ACC112 (cell line): ENCODE data around the gene TFAM.

Experiments
- H2AFZ ChIP-seq: fragments of 200-600 bp; sonication (generic); one replicate; pipeline ENCODE4 v1.6.0; 2017; ENCODE audit warnings: antibody characterized with exemption, low read length; ENCODE audit not compliant: unreplicated experiment
- H3K27ac ChIP-seq: fragments of 200-600 bp; sonication (generic); 2 replicates; pipeline ENCODE4 v1.5.1; 2014; ENCODE audit warnings: low read depth, mild to moderate bottlenecking, antibody characterized with exemption, low read length, moderate library complexity
- H3K27me3 ChIP-seq: fragments of 200-600 bp; sonication (generic); 2 replicates; pipeline ENCODE4 v1.6.1; 2014; ENCODE audit warnings: mild to moderate bottlenecking, antibody characterized with exemption, low read length, moderate library complexity, mixed read lengths; ENCODE audit not compliant: insufficient read depth
- H3K36me3 ChIP-seq: fragments of 200-600 bp; sonication (generic); 2 replicates; pipeline ENCODE4 v1.6.1; 2016; ENCODE audit warnings: mild to moderate bottlenecking, antibody characterized with exemption, low read length, moderate library complexity, mixed read lengths; ENCODE audit not compliant: insufficient read depth
- H3K4me1 ChIP-seq: fragments of 200-600 bp; sonication (generic); one replicate; pipeline ENCODE4 v1.6.1; 2016; ENCODE audit warnings: low read length, mixed read lengths; ENCODE audit not compliant: insufficient read depth, unreplicated experiment, control insufficient read depth
- H3K4me3 ChIP-seq: fragments of 200-600 bp; sonication (generic); 2 replicates; pipeline ENCODE4 v1.5.1; 2014; ENCODE audit warnings: mild to moderate bottlenecking, low read depth, low read length
- H3K79me2 ChIP-seq: fragments of 200-600 bp; sonication (generic); one replicate; pipeline ENCODE4 v1.6.0; 2016; ENCODE audit warnings: low read length; ENCODE audit not compliant: control insufficient read depth, unreplicated experiment, insufficient read depth

The TFAM gene

GRCh38 chr10:58373442-58373827 lies 11.8 kb upstream of the TFAM start:
- Histone ChIP-seq H3K4me1 (no peaks in the 10 kb centered on the region), H3K27me3 (no peaks in the 10 kb centered on the region), H3K27ac (no peak overlapping the region), H3K36me3 (no peaks in the 10 kb centered on the region), H3K79me2 (no peaks in the 10 kb centered on the region), H2AFZ (no peak overlapping the region), H3K4me3 (no peak overlapping the region)

GRCh38 chr10:58382489-58382995 lies 2.7 kb upstream of the TFAM start:
- Histone ChIP-seq H3K27ac (no peak overlapping the region), H3K36me3 (peaks cover 7% of the 10 kb centered on the region; the same call in 1 of the 2 replicates), H2AFZ (no peak overlapping the region), H3K4me3 (no peak overlapping the region), H3K4me1 (peaks cover 9% of the 10 kb centered on the region), H3K27me3 (no peaks in the 10 kb centered on the region), H3K79me2 (peaks cover 23% of the 10 kb centered on the region)

GRCh38 chr10:58384095-58384494 lies 1.1 kb upstream of the TFAM start:
- H3K27ac ChIP-seq, result no peak overlapping the region
- peaks cover 26% of the 10 kb centered on the region for H3K79me2 ChIP-seq
- H2AFZ ChIP-seq, result peak overlapping the region; percentile 86
- H3K4me3 ChIP-seq, result peak overlapping the region; percentile 95
- H3K4me1 ChIP-seq, result peaks cover 9% of the 10 kb centered on the region
- H3K27me3 ChIP-seq, result no peaks in the 10 kb centered on the region
- H3K36me3 ChIP-seq, result peaks cover 11% of the 10 kb centered on the region; the same call in 1 of the 2 replicates

GRCh38 chr10:58384544-58384998 lies 639 bp upstream of the TFAM start:
- Histone ChIP-seq H3K27me3 (no peaks in the 10 kb centered on the region), H3K27ac (peak overlapping the region; percentile 66), H3K79me2 (peaks cover 28% of the 10 kb centered on the region)

GRCh38 chr10:58385784-58386112 lies 538 bp downstream of the TFAM start:
- Histone ChIP-seq H3K4me3 (peak overlapping the region; percentile 95), H3K27me3 (no peaks in the 10 kb centered on the region), H3K27ac (peak overlapping the region; percentile 66), H2AFZ (peak overlapping the region; percentile 92), H3K4me1 (peaks cover 9% of the 10 kb centered on the region), H3K79me2 (peaks cover 35% of the 10 kb centered on the region), H3K36me3 (peaks cover 27% of the 10 kb centered on the region; the same call in 1 of the 2 replicates)

More at GRCh38 chr10:58384544-58384998, 639 bp upstream of the TFAM start:
- Histone ChIP-seq H2AFZ (peak overlapping the region; percentile 86), H3K36me3 (peaks cover 16% of the 10 kb centered on the region; the same call in 1 of the 2 replicates), H3K4me3 (peak overlapping the region; percentile 95), H3K4me1 (peaks cover 9% of the 10 kb centered on the region)

GRCh38 chr10:58389024-58389423 lies 3.8 kb downstream of the TFAM start:
- no peak overlapping the region for H2AFZ ChIP-seq
- no peaks in the 10 kb centered on the region for H3K27me3 ChIP-seq
- H3K36me3 ChIP-seq, result peaks cover 32% of the 10 kb centered on the region
- H3K4me1 ChIP-seq, result peaks cover 9% of the 10 kb centered on the region
- H3K4me3 ChIP-seq, result no peak overlapping the region
- H3K27ac ChIP-seq, result no peak overlapping the region
- H3K79me2 ChIP-seq, result peaks cover 42% of the 10 kb centered on the region

GRCh38 chr10:58393317-58393716 lies 8.1 kb downstream of the TFAM start:
- Histone ChIP-seq H3K27ac (no peak overlapping the region), H3K36me3 (peaks cover 29% of the 10 kb centered on the region), H3K27me3 (no peaks in the 10 kb centered on the region), H3K4me1 (no peaks in the 10 kb centered on the region), H3K4me3 (no peak overlapping the region), H3K79me2 (peaks cover 16% of the 10 kb centered on the region), H2AFZ (no peak overlapping the region)

- H3K79me2 ChIP-seq, result peaks cover 15% of the 10 kb centered on the region
- no peak overlapping the region for H2AFZ ChIP-seq
- no peaks in the 10 kb centered on the region for H3K27me3 ChIP-seq
- no peak overlapping the region for H3K4me3 ChIP-seq
- H3K4me1 ChIP-seq, result peaks cover 8% of the 10 kb centered on the region
- H3K27ac ChIP-seq, result no peak overlapping the region
- peaks cover 22% of the 10 kb centered on the region for H3K36me3 ChIP-seq
These were observed 9.3 kb downstream of the TFAM start for GRCh38 chr10:58394471-58394870.

GRCh38 chr10:58396057-58396456 lies 10.8 kb downstream of the TFAM start:
- Histone ChIP-seq H3K4me1 (peaks cover 21% of the 10 kb centered on the region), H3K36me3 (peaks cover 10% of the 10 kb centered on the region; the same call in 1 of the 2 replicates), H3K4me3 (no peak overlapping the region), H3K27me3 (no peaks in the 10 kb centered on the region), H3K79me2 (peaks cover 7% of the 10 kb centered on the region), H3K27ac (no peak overlapping the region), H2AFZ (no peak overlapping the region)

- no peaks in the 10 kb centered on the region for H3K27me3 ChIP-seq
- peaks cover 21% of the 10 kb centered on the region for H3K4me1 ChIP-seq
- H3K36me3 ChIP-seq, result peaks cover 4% of the 10 kb centered on the region; the same call in 1 of the 2 replicates
- no peak overlapping the region for H2AFZ ChIP-seq
- H3K79me2 ChIP-seq, result no peaks in the 10 kb centered on the region
- no peak overlapping the region for H3K4me3 ChIP-seq
- H3K27ac ChIP-seq, result no peak overlapping the region
These were observed 12.6 kb downstream of the TFAM start for GRCh38 chr10:58397830-58398229.

GRCh38 chr10:58399410-58399809 lies 14.2 kb downstream of the TFAM start:
- no peak overlapping the region for H3K4me3 ChIP-seq
- no peak overlapping the region for H2AFZ ChIP-seq
- H3K27me3 ChIP-seq, result no peaks in the 10 kb centered on the region
- H3K36me3 ChIP-seq, result peaks cover 4% of the 10 kb centered on the region; the same call in 1 of the 2 replicates
- no peaks in the 10 kb centered on the region for H3K79me2 ChIP-seq
- peaks cover 21% of the 10 kb centered on the region for H3K4me1 ChIP-seq
- H3K27ac ChIP-seq, result peak overlapping the region; percentile 58
